HepG2 (cell line): ENCODE results near the gene GDPD5. TPM values are rescaled to one million over a fixed set of nuclear protein-coding genes. Genes with fewer than 3 reads are reported as not detected.

Source experiments
- AKAP8 ChIP-seq: sonication (generic); formaldehyde crosslinking; IDR thresholded peaks from 2 replicates; pipeline ENCODE4 v1.5.1; 2020; ENCODE audit warnings: mild to moderate bottlenecking, missing genetic modification reagents
- EP300 ChIP-seq, 3 experiments: sonication (generic) in 1 of 3; formaldehyde crosslinking in 1 of 3; IDR thresholded peaks; 2 replicates each; pipeline versions ENCODE4 v1.5.1 to v1.6.1; 2011 to 2020; ENCODE audit warnings: low read depth in 2 of 3, low read length in 2 of 3, borderline replicate concordance in 1 of 3, improper control_type of control experiment in 1 of 3, mild to moderate bottlenecking in 1 of 3, missing genetic modification reagents in 1 of 3, moderate library complexity in 1 of 3
- FOXO1 ChIP-seq: sonication (generic); formaldehyde crosslinking; IDR thresholded peaks from 2 replicates; pipeline ENCODE4 v1.4.0; 2020; ENCODE audit warnings: missing genetic modification reagents
- HDAC6 ChIP-seq: fragments of 200-600 bp; sonication (generic); IDR thresholded peaks from 2 replicates; pipeline ENCODE4 v1.7.0; 2017; ENCODE audit warnings: mild to moderate bottlenecking, antibody characterized with exemption, low read length, low read depth
- HOXA3 ChIP-seq: sonication (generic); formaldehyde crosslinking; IDR thresholded peaks from 2 replicates; pipeline ENCODE4 v1.5.0; 2020; ENCODE audit warnings: missing genetic modification reagents
- KDM5A ChIP-seq: fragments of 200-600 bp; sonication (generic); IDR thresholded peaks from 2 replicates; pipeline ENCODE4 v1.7.0; 2018; ENCODE audit warnings: antibody characterized with exemption, mild to moderate bottlenecking, low read length, borderline replicate concordance
- LCORL ChIP-seq, 2 experiments: fragments of 450-650 bp in 1 of 2; sonication (generic) in 1 of 2; formaldehyde crosslinking in 1 of 2; IDR thresholded peaks; 2 replicates each; pipeline versions ENCODE4 v1.5.0 to v1.6.1; 2017 to 2020; ENCODE audit warnings: antibody characterized with exemption in 1 of 2, missing genetic modification reagents in 1 of 2
- MLLT10 ChIP-seq: sonication (generic); formaldehyde crosslinking; IDR thresholded peaks from 2 replicates; pipeline ENCODE4 v1.4.0; 2020; ENCODE audit warnings: missing genetic modification reagents
- MYC ChIP-seq: sonication (generic); formaldehyde crosslinking; IDR thresholded peaks from 2 replicates; pipeline ENCODE4 v1.9.0; 2021; ENCODE audit warnings: missing genetic modification reagents, borderline replicate concordance
- PHF21A ChIP-seq: sonication (generic); formaldehyde crosslinking; IDR thresholded peaks from 2 replicates; pipeline ENCODE4 v1.5.0; 2020; ENCODE audit warnings: mild to moderate bottlenecking, missing genetic modification reagents
- SAP130 ChIP-seq: IDR thresholded peaks from 2 replicates; pipeline ENCODE4 v1.6.1; 2016; ENCODE audit warnings: low read depth
- ZBTB25 ChIP-seq: IDR thresholded peaks from 2 replicates; pipeline ENCODE4 v1.6.1; 2018; ENCODE audit warnings: missing genetic modification reagents
- ZNF224 ChIP-seq: sonication (generic); formaldehyde crosslinking; IDR thresholded peaks from 2 replicates; pipeline ENCODE4 v1.5.0; 2020; ENCODE audit warnings: mild to moderate bottlenecking, missing genetic modification reagents
- ZNF292 ChIP-seq: sonication (generic); formaldehyde crosslinking; IDR thresholded peaks from 2 replicates; pipeline ENCODE4 v1.8.1; 2022; ENCODE audit warnings: mild to moderate bottlenecking, low read depth, missing genetic modification reagents, borderline replicate concordance
- ZNF609 ChIP-seq: sonication (generic); formaldehyde crosslinking; IDR thresholded peaks from 2 replicates; pipeline ENCODE4 v1.4.0; 2020; ENCODE audit warnings: mild to moderate bottlenecking, missing genetic modification reagents, borderline replicate concordance
- ZNF747 ChIP-seq: sonication (generic); formaldehyde crosslinking; IDR thresholded peaks from 2 replicates; pipeline ENCODE4 v1.8.1; 2023; ENCODE audit warnings: missing genetic modification reagents, mild to moderate bottlenecking, borderline replicate concordance
- ZSCAN25 ChIP-seq: sonication (generic); formaldehyde crosslinking; IDR thresholded peaks from 2 replicates; pipeline ENCODE4 v1.8.0; 2022; ENCODE audit warnings: mild to moderate bottlenecking, missing genetic modification reagents
- polyA plus RNA-seq, 8 experiments: library from polyadenylated mRNA; depleted of rRNA in 3 of 8; stranded (reverse) in 7 of 8; unstranded in 1 of 8; fragments of >200 nt; fragmentation: Illumina TruSeq in 4 of 8; extraction: Trizol in 4 of 8; gene quantifications; 2 replicates each; pipeline versions ENCODE4 v1.2.1 to v1.2.3, GENCODE V29; 2011 to 2016; ENCODE audit warnings: low read depth in 4 of 8, missing spikeins in 1 of 8, mixed read lengths in 1 of 8; ENCODE audit not compliant: insufficient read depth in 1 of 8
- total RNA-seq, 5 experiments: library from RNA; depleted of rRNA; stranded (reverse); fragments of >200 nt; fragmentation: Illumina TruSeq; extraction: Trizol; gene quantifications; 2 replicates each; pipeline ENCODE4 v1.2.3, GENCODE V29; 2016; ENCODE audit warnings: low read depth in 1 of 5
- TF ChIP-seq, protein P1 (sequence below): sonication (generic); formaldehyde crosslinking; IDR thresholded peaks from 2 replicates; pipeline ENCODE4 v1.5.0; 2020; ENCODE audit warnings: missing genetic modification reagents, mild to moderate bottlenecking, borderline replicate concordance
- TF ChIP-seq, protein P2 (sequence below): sonication (generic); formaldehyde crosslinking; IDR thresholded peaks from 2 replicates; pipeline ENCODE4; 2020; ENCODE audit warnings: missing genetic modification reagents, mild to moderate bottlenecking, borderline replicate concordance

The GDPD5 gene
- total and polyA plus RNA-seq, 2 of the 13 experiments (the other 11 are each of a cell fraction or from before 2014, with no cell fraction given) = 55.0 to 67.5 TPM

DNA sequence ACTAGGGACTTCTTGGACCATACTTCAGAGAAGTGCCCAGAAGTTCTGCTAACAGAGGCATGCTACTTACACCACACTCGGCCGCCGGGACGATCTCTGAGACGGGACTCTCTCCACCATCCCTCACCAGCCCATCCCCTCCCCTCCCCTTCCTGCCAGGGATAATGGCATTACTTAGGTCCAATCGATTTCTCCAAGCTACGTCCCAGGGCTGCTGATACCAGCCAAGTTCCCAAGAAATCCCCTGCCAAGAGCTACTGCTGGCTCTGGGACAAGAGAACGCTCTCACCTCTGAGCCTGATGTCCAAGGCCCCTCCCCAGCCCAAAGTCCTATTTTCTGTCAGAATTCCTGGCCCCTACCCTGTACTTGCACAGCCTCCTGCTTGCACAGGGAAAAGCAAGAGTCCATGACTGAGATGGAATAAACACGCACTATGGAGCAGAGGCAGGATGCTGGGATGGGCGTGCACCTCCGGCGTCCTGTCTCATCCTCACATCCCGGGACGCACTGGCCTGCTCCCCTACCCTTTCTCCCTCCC, 42.7 kb downstream of the GDPD5 start (continued):
- TF ChIP-seq, protein P1, sequence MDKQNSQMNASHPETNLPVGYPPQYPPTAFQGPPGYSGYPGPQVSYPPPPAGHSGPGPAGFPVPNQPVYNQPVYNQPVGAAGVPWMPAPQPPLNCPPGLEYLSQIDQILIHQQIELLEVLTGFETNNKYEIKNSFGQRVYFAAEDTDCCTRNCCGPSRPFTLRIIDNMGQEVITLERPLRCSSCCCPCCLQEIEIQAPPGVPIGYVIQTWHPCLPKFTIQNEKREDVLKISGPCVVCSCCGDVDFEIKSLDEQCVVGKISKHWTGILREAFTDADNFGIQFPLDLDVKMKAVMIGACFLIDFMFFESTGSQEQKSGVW (CRISPR knock-in tag) = no peak
- TF ChIP-seq ZBTB25 (CRISPR knock-in tag) (no peak), ZSCAN25 (0 out of 2 replicates have a peak, but pooled peaks have one; percentile 33), KDM5A (no peak), EP300 (IDR thresholded peaks at IDR 0.05; ENCODE audit: low read depth in 2 of 2, low read length in 2 of 2) (peak in 1 of 2 experiments; percentile 9; a peak in 1 of 4 replicates), EP300 (CRISPR knock-in tag; IDR thresholded peaks at IDR 0.05; ENCODE audit: borderline replicate concordance) (no peak), FOXO1 (0 out of 2 replicates have a peak, but pooled peaks have one; percentile 45), ZNF609 (peak; percentile 14; the same call in 1 of the 2 replicates), HDAC6 (no peak), ZNF292 (CRISPR knock-in tag) (peak; percentile 53; the same call in 1 of the 2 replicates), MYC (peak; percentile 13; the same call in 1 of the 2 replicates), PHF21A (CRISPR knock-in tag) (peak; percentile 82), ZNF747 (no peak), ZNF224 (no peak), HOXA3 (CRISPR knock-in tag) (peak; percentile 19; the same call in 1 of the 2 replicates), MLLT10 (CRISPR knock-in tag) (no peak), SAP130 (peak; percentile 47; the same call in 1 of the 2 replicates), LCORL (IDR thresholded peaks at IDR 0.05) (no peak), LCORL (CRISPR knock-in tag; IDR thresholded peaks at IDR 0.05) (peak; percentile 93), AKAP8 (CRISPR knock-in tag) (peak; percentile 59; the same call in 1 of the 2 replicates)
- TF ChIP-seq, protein P2, sequence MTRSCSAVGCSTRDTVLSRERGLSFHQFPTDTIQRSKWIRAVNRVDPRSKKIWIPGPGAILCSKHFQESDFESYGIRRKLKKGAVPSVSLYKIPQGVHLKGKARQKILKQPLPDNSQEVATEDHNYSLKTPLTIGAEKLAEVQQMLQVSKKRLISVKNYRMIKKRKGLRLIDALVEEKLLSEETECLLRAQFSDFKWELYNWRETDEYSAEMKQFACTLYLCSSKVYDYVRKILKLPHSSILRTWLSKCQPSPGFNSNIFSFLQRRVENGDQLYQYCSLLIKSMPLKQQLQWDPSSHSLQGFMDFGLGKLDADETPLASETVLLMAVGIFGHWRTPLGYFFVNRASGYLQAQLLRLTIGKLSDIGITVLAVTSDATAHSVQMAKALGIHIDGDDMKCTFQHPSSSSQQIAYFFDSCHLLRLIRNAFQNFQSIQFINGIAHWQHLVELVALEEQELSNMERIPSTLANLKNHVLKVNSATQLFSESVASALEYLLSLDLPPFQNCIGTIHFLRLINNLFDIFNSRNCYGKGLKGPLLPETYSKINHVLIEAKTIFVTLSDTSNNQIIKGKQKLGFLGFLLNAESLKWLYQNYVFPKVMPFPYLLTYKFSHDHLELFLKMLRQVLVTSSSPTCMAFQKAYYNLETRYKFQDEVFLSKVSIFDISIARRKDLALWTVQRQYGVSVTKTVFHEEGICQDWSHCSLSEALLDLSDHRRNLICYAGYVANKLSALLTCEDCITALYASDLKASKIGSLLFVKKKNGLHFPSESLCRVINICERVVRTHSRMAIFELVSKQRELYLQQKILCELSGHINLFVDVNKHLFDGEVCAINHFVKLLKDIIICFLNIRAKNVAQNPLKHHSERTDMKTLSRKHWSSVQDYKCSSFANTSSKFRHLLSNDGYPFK (CRISPR knock-in tag) = no peak
